NCI-H1092 (cell line): ENCODE measurements around the gene ZNF483.
"Not testable (repeated sequence)": the region's sequence is repeated elsewhere in the genome, so short reads cannot be mapped to it uniquely, and the experiment has no call there.

Source experiments
- DNase-seq: peaks from one replicate; lab custom pipeline; 2025; lab: John Stamatoyannopoulos, UW

The ZNF483 gene

GRCh38 chr9:111542497-111543254 is 17.7 kb downstream of the ZNF483 start:
- no peak for DNase-seq

- no peak for DNase-seq
Observed at GRCh38 chr9:111548623-111549022, 23.6 kb downstream of the ZNF483 start.

- not testable (repeated sequence) for DNase-seq
Observed at GRCh38 chr9:111555425-111555824, 30.4 kb downstream of the ZNF483 start.

- DNase-seq, result no peak
Observed at GRCh38 chr9:111559000-111559610, 34.1 kb downstream of the ZNF483 start.

- DNase-seq, result no peak
Observed at GRCh38 chr9:111561165-111561719, 36.3 kb downstream of the ZNF483 start.

GRCh38 chr9:111566234-111566633 is 41.3 kb downstream of the ZNF483 start:
- DNase-seq, result no peak

GRCh38 chr9:111568127-111568526 is 43.1 kb downstream of the ZNF483 start:
- not testable (repeated sequence) for DNase-seq

- DNase-seq, result no peak
Observed at GRCh38 chr9:111572950-111573604, 48.1 kb downstream of the ZNF483 start.

GRCh38 chr9:111582888-111583287 is 57.9 kb downstream of the ZNF483 start:
- DNase-seq, result no peak

GRCh38 chr9:111586378-111586777 is 61.4 kb downstream of the ZNF483 start:
- no peak for DNase-seq

GRCh38 chr9:111588846-111589245 is 63.9 kb downstream of the ZNF483 start:
- DNase-seq, result no peak

GRCh38 chr9:111597852-111598732 is 73.1 kb downstream of the ZNF483 start:
- DNase-seq, result peak; percentile 21

GRCh38 chr9:111598733-111599091 is 73.7 kb downstream of the ZNF483 start:
- no peak for DNase-seq

- no peak for DNase-seq
Observed at GRCh38 chr9:111599092-111599954, 74.3 kb downstream of the ZNF483 start, which contains the start of gene PTGR1. TSS of gene PTGR1 (minus strand) at chr9:111599647. CDS start at chr9:111597422, 2,225 bp downstream.

GRCh38 chr9:111599955-111600343 is 75.0 kb downstream of the ZNF483 start:
- no peak for DNase-seq

GRCh38 chr9:111601237-111602018 is 76.4 kb downstream of the ZNF483 start:
- DNase-seq, result no peak

- DNase-seq, result no peak
Observed at GRCh38 chr9:111603041-111603440, 78.1 kb downstream of the ZNF483 start.

- no peak for DNase-seq
Observed at GRCh38 chr9:111604054-111604615, 79.2 kb downstream of the ZNF483 start.

GRCh38 chr9:111605041-111605559 is 80.1 kb downstream of the ZNF483 start:
- DNase-seq, result no peak
